Astrocyte (in vitro differentiated cells and primary cell): Measurements from ENCODE around the gene SLFN12L. TPM values are rescaled to one million over a fixed set of nuclear protein-coding genes. Genes with fewer than 3 reads are reported as not detected.
A peak's percentile ranks its signal among the peaks of the same experiment; 100 is the strongest.

Experiments
- DNase-seq: peaks from one replicate; pipeline ENCODE4 v3.0.0-alpha.2; 2010; ENCODE audit warnings: low read depth
- FAIRE-seq: peaks from 2 replicates; lab custom pipeline; 2011; peaks lifted over from hg19 to GRCh38; lab: Jason Lieb, UNC
- H2AFZ ChIP-seq: 2 replicates; pipeline ENCODE4 v1.6.0; 2012; ENCODE audit warnings: low read depth, low read length, inconsistent platforms
- H3K27ac ChIP-seq: 2 replicates; pipeline ENCODE4 v1.5.1; 2011; ENCODE audit warnings: low read depth, low read length, inconsistent platforms
- H3K27me3 ChIP-seq: 2 replicates; pipeline ENCODE4 v1.6.0; 2011; ENCODE audit warnings: low read length, inconsistent platforms; ENCODE audit not compliant: insufficient read depth
- H3K36me3 ChIP-seq: 2 replicates; pipeline ENCODE4 v1.5.1; 2011; ENCODE audit warnings: low read length, inconsistent platforms; ENCODE audit not compliant: insufficient read depth
- H3K4me1 ChIP-seq: 2 replicates; pipeline ENCODE4 v1.5.1; 2011; ENCODE audit warnings: low read length, inconsistent platforms; ENCODE audit not compliant: insufficient read depth
- H3K4me2 ChIP-seq: 2 replicates; pipeline ENCODE4 v1.6.0; 2012; ENCODE audit warnings: low read length, inconsistent platforms
- H3K4me3 ChIP-seq: 2 replicates; pipeline ENCODE4 v1.5.1; 2011; ENCODE audit warnings: low read depth, mild to moderate bottlenecking, low read length, inconsistent platforms; ENCODE audit not compliant: insufficient read depth
- H3K79me2 ChIP-seq: 2 replicates; pipeline ENCODE4 v1.6.0; 2012; ENCODE audit warnings: mild to moderate bottlenecking, low read length, inconsistent platforms; ENCODE audit not compliant: insufficient read depth
- H3K9ac ChIP-seq: 2 replicates; pipeline ENCODE4 v1.6.0; 2012; ENCODE audit warnings: mild to moderate bottlenecking, low read length, inconsistent platforms
- H3K9me3 ChIP-seq: 2 replicates; pipeline ENCODE4 v1.5.1; 2012; ENCODE audit warnings: low read depth, mild to moderate bottlenecking, low read length, inconsistent platforms; ENCODE audit not compliant: insufficient read depth
- H4K20me1 ChIP-seq: 2 replicates; pipeline ENCODE4 v1.6.0; 2012; ENCODE audit warnings: low read length, inconsistent platforms; ENCODE audit not compliant: insufficient read depth
- H3K27ac Mint-ChIP-seq: one replicate; pipeline ENCODE4 v1.8.0; 2021; ENCODE audit warnings: mild to moderate bottlenecking, mixed read lengths; ENCODE audit not compliant: unreplicated experiment
- H3K27me3 Mint-ChIP-seq: one replicate; pipeline ENCODE4 v1.8.0; 2021; ENCODE audit warnings: low read depth, mixed read lengths; ENCODE audit not compliant: unreplicated experiment
- H3K36me3 Mint-ChIP-seq: one replicate; pipeline ENCODE4 v1.8.0; 2021; ENCODE audit warnings: low read depth, mixed read lengths; ENCODE audit not compliant: unreplicated experiment
- H3K4me1 Mint-ChIP-seq: one replicate; pipeline ENCODE4 v1.8.0; 2021; ENCODE audit warnings: low read depth, mixed read lengths; ENCODE audit not compliant: unreplicated experiment
- H3K4me3 Mint-ChIP-seq: one replicate; pipeline ENCODE4 v1.8.0; 2021; ENCODE audit warnings: mild to moderate bottlenecking, moderate library complexity, mixed read lengths; ENCODE audit not compliant: unreplicated experiment
- H3K9me3 Mint-ChIP-seq: one replicate; pipeline ENCODE4 v1.8.0; 2021; ENCODE audit warnings: mild to moderate bottlenecking, mixed read lengths; ENCODE audit not compliant: unreplicated experiment
- EZH2 ChIP-seq: IDR thresholded peaks from 2 replicates; pipeline ENCODE4 v1.6.1; 2012; ENCODE audit warnings: mild to moderate bottlenecking, low read length, inconsistent platforms; ENCODE audit not compliant: insufficient read depth
- total RNA-seq: library from RNA; stranded (reverse); gene quantifications from 2 replicates; pipeline ENCODE4 v1.2.1, GENCODE V29; 2021
- TF ChIP-seq, protein P1 (sequence below): IDR thresholded peaks from 2 replicates; pipeline ENCODE4 v1.5.1; 2011; ENCODE audit warnings: low read depth, mild to moderate bottlenecking, inconsistent platforms, low read length, moderate library complexity; ENCODE audit not compliant: insufficient read depth

SLFN12L gene
- total RNA-seq, 1 donor from 2014 or later: 0.14 TPM

DNA sequence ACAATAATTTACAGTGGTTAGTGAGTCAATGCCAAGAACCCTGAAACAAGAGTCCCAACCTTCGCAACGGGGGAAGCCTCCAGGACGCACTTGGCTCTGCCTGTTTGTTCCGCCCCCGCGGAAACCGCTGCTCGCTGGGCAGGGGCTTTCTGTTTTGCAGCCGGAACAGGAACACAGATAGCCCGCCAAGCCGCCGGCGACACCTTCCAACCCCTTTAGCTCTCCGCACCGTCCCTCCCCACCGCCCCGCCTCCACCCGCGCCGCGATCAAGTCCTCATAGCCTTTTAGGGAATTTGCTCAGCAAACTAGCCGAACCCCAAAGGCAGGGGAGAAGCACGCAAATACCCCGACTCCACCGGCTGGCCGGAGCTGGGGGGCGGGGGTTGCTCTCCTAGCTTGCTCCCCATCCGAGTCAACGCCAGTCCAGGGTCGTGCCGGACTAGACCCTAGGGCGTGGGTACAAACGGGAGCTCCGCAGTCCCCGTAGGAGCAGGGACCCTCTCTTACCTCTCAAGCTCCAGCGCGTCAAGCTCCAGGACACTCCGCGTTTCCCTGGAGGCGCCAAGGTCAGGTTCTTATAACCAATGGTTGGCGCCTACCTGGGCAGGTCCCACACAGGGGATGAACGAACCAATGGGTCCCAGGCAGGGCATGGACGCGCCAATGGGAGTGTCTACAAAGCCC is 89.1 kb downstream of the SLFN12L start, which contains the start of gene SLFN13:
Gene SLFN13, minus strand, starts transcription at position 553 of the 685 bp plus-strand sequence. CDS start 3,086 bp downstream, outside the sequence.
- Mint-ChIP-seq H3K4me1 (no peaks in the 10 kb centered on the region), H3K4me3 (peak within 1 kb of the TSS; percentile 86), H3K27ac (peak within 1 kb of the TSS; percentile 72), H3K36me3 (no peaks in the 10 kb centered on the region), H3K9me3 (peaks cover 2% of the 10 kb centered on the region), H3K27me3 (peaks cover 49% of the 10 kb centered on the region)
- Histone ChIP-seq H4K20me1 (no peaks in the 10 kb centered on the region), H3K27ac (no peak within 1 kb of the TSS), H3K79me2 (no peaks in the 10 kb centered on the region), H3K4me1 (peaks cover 5% of the 10 kb centered on the region), H3K27me3 (peaks cover 81% of the 10 kb centered on the region), H2AFZ (peak within 1 kb of the TSS; percentile 72), H3K4me3 (peak within 1 kb of the TSS; percentile 58), H3K36me3 (no peaks in the 10 kb centered on the region), H3K4me2 (peak within 1 kb of the TSS; percentile 84), H3K9ac (no peak within 1 kb of the TSS), H3K9me3 (no peaks in the 10 kb centered on the region)
- FAIRE-seq (no peak), DNase-seq (peak; percentile 73)
- TF ChIP-seq EZH2: peak; percentile 2
- TF ChIP-seq, protein P1, sequence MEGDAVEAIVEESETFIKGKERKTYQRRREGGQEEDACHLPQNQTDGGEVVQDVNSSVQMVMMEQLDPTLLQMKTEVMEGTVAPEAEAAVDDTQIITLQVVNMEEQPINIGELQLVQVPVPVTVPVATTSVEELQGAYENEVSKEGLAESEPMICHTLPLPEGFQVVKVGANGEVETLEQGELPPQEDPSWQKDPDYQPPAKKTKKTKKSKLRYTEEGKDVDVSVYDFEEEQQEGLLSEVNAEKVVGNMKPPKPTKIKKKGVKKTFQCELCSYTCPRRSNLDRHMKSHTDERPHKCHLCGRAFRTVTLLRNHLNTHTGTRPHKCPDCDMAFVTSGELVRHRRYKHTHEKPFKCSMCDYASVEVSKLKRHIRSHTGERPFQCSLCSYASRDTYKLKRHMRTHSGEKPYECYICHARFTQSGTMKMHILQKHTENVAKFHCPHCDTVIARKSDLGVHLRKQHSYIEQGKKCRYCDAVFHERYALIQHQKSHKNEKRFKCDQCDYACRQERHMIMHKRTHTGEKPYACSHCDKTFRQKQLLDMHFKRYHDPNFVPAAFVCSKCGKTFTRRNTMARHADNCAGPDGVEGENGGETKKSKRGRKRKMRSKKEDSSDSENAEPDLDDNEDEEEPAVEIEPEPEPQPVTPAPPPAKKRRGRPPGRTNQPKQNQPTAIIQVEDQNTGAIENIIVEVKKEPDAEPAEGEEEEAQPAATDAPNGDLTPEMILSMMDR: no peak

- H3K9me3 ChIP-seq: no peaks in the 10 kb centered on the region
- Mint-ChIP-seq H3K27me3 (peaks cover 40% of the 10 kb centered on the region), H3K4me1 (no peaks in the 10 kb centered on the region), H3K27ac (no peak overlapping the region), H3K9me3 (no peaks in the 10 kb centered on the region), H3K4me3 (peak overlapping the region; percentile 71), H3K36me3 (no peaks in the 10 kb centered on the region)
- no peak overlapping the region for H3K27ac ChIP-seq
- no peak overlapping the region for H3K4me3 ChIP-seq
- peak overlapping the region; percentile 84 for H3K4me2 ChIP-seq
- H3K36me3 ChIP-seq: no peaks in the 10 kb centered on the region
- FAIRE-seq: no peak
- peaks cover 5% of the 10 kb centered on the region for H3K4me1 ChIP-seq
- H3K9ac ChIP-seq: no peak overlapping the region
- no peaks in the 10 kb centered on the region for H3K79me2 ChIP-seq
- H2AFZ ChIP-seq: no peak overlapping the region
- H4K20me1 ChIP-seq: no peaks in the 10 kb centered on the region
- H3K27me3 ChIP-seq: peaks cover 73% of the 10 kb centered on the region
- no peak for TF ChIP-seq EZH2
- TF ChIP-seq, protein P1: no peak
- no peak for DNase-seq
Measured at GRCh38 chr17:35447499-35447898, 90.0 kb downstream of the SLFN12L start.

DNA sequence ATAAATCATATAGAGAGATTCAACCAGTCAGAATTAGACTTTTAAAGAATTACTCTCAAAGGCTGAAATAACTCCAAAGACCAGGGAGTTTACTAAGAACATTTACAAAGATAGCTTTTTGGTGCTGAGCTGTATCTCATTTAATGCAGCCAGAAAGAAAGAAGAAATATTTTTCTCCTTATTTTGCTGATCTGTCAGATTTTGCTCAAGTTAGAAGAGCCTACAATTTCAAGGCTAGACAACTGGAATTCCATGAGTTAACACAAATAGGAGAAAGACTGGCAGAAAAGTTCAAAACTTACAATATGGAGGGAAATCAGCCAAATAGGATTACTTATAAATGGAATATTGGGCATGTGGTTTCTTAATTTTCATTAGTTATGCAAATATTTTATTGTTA is 99.0 kb downstream of the SLFN12L start:
- Mint-ChIP-seq H3K9me3 (no peaks in the 10 kb centered on the region), H3K4me3 (no peak overlapping the region), H3K27me3 (no peaks in the 10 kb centered on the region), H3K27ac (no peak overlapping the region), H3K4me1 (peaks cover 12% of the 10 kb centered on the region), H3K36me3 (no peaks in the 10 kb centered on the region)
- Histone ChIP-seq H3K9me3 (no peaks in the 10 kb centered on the region), H3K79me2 (no peaks in the 10 kb centered on the region), H3K27me3 (peaks cover 3% of the 10 kb centered on the region), H3K4me1 (peaks cover under 1% of the 10 kb centered on the region), H3K27ac (no peak overlapping the region), H2AFZ (no peak overlapping the region), H3K9ac (no peak overlapping the region), H3K4me2 (no peak overlapping the region), H4K20me1 (no peaks in the 10 kb centered on the region), H3K36me3 (no peaks in the 10 kb centered on the region), H3K4me3 (no peak overlapping the region)
- TF ChIP-seq EZH2: no peak
- TF ChIP-seq, protein P1: no peak
- FAIRE-seq (no peak), DNase-seq (no peak)
